AG04450 (cell line): ENCODE measurements around the gene AUTS2. TPM values are rescaled to one million over a fixed set of nuclear protein-coding genes. Genes with fewer than 3 reads are reported as not detected.

Source experiments
- CTCF ChIA-PET: fragments of 300-600, 350-600 bp; formaldehyde crosslinking; extraction: SDS; loops from one replicate; lab custom pipeline; 2022; ENCODE audit warnings: antibody characterized with exemption, inconsistent platforms; lab: Charles Lee
- POLR2A ChIA-PET: fragments of 350-600 bp; formaldehyde crosslinking; extraction: SDS; loops from one replicate; lab custom pipeline; 2021; ENCODE audit warnings: antibody characterized with exemption, inconsistent platforms; lab: Yijun Ruan, JAX
- DNase-seq: peaks from one replicate; pipeline ENCODE4 v3.0.0-alpha.2; 2011; ENCODE audit warnings: low read depth, low spot score
- H3K27ac ChIP-seq: one replicate; pipeline ENCODE4 v1.5.1; 2012; ENCODE audit warnings: low read depth, low read length, control low read depth
- H3K27me3 ChIP-seq: one replicate; pipeline ENCODE4 v1.6.0; 2012; ENCODE audit warnings: low read length; ENCODE audit not compliant: control insufficient read depth, insufficient read depth
- H3K4me3 ChIP-seq: 2 replicates; pipeline ENCODE4 v1.5.1; 2011; ENCODE audit warnings: mild to moderate bottlenecking, low read depth, low read length, control low read depth
- H3K9me3 ChIP-seq: 2 replicates; pipeline ENCODE4 v1.5.1; 2012; ENCODE audit warnings: low read length; ENCODE audit not compliant: control insufficient read depth, insufficient read depth
- polyA plus RNA-seq: library from polyadenylated mRNA; depleted of rRNA; stranded (reverse); fragments of >200 nt; gene quantifications from 2 replicates; pipeline ENCODE4 v1.2.3, GENCODE V29; 2011
- TF ChIP-seq, protein P1 (sequence below): IDR thresholded peaks from 2 replicates; pipeline ENCODE4 v1.5.1; 2011; ENCODE audit warnings: low read depth, low read length, control low read depth, inconsistent platforms

Gene AUTS2
- polyA plus RNA-seq, 1 experiment, result 1.5 TPM

GRCh38 chr7:69799048-69799697 is 200.9 kb downstream of the AUTS2 start:
- no peaks in the 10 kb centered on the region for H3K27me3 ChIP-seq
- DNase-seq, result no peak
- ChIA-PET CTCF (no interaction called here), POLR2A (no interaction called here)
- TF ChIP-seq, protein P1, sequence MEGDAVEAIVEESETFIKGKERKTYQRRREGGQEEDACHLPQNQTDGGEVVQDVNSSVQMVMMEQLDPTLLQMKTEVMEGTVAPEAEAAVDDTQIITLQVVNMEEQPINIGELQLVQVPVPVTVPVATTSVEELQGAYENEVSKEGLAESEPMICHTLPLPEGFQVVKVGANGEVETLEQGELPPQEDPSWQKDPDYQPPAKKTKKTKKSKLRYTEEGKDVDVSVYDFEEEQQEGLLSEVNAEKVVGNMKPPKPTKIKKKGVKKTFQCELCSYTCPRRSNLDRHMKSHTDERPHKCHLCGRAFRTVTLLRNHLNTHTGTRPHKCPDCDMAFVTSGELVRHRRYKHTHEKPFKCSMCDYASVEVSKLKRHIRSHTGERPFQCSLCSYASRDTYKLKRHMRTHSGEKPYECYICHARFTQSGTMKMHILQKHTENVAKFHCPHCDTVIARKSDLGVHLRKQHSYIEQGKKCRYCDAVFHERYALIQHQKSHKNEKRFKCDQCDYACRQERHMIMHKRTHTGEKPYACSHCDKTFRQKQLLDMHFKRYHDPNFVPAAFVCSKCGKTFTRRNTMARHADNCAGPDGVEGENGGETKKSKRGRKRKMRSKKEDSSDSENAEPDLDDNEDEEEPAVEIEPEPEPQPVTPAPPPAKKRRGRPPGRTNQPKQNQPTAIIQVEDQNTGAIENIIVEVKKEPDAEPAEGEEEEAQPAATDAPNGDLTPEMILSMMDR, result no peak
- no peaks in the 10 kb centered on the region for H3K9me3 ChIP-seq
- no peak overlapping the region for H3K4me3 ChIP-seq
- H3K27ac ChIP-seq, result no peak overlapping the region

DNA sequence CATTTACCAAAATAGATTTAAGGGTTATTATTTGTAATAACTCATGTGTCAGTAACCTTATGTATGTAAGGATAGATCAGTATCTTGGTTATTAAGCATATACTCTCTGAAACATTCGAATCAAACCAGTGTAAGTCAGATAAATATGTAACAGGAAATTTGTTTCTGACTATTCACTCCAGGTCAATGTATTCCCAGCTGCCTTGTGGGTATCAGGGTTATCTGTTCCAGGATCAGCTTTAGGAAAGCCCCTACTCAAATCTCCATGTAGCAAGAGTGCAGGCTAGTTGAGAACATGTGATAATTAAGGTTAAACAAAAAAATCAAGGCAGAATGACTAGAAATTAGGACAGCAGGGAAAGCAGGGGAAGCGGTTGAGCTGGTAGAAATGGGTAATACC is 201.7 kb downstream of the AUTS2 start:
- Histone ChIP-seq H3K4me3 (no peak overlapping the region), H3K9me3 (no peaks in the 10 kb centered on the region), H3K27ac (no peak overlapping the region), H3K27me3 (no peaks in the 10 kb centered on the region)
- ChIA-PET POLR2A (no interaction called here), CTCF (no interaction called here)
- TF ChIP-seq, protein P1, result no peak
- no peak for DNase-seq

- no peak overlapping the region for H3K27ac ChIP-seq
- TF ChIP-seq, protein P1, result no peak
These were observed 202.2 kb downstream of the AUTS2 start for GRCh38 chr7:69800495-69800894.

GRCh38 chr7:69801729-69802682 is 203.7 kb downstream of the AUTS2 start:
- no peaks in the 10 kb centered on the region for H3K27me3 ChIP-seq
- CTCF ChIA-PET, result no interaction called here
- no peaks in the 10 kb centered on the region for H3K9me3 ChIP-seq
- no peak for DNase-seq
- POLR2A ChIA-PET, result no interaction called here
- TF ChIP-seq, protein P1, result no peak
- no peak overlapping the region for H3K4me3 ChIP-seq
- H3K27ac ChIP-seq, result no peak overlapping the region

More at GRCh38 chr7:69800495-69800894, 202.2 kb downstream of the AUTS2 start:
- POLR2A ChIA-PET, result no interaction called here
- H3K9me3 ChIP-seq, result no peaks in the 10 kb centered on the region
- no peak for DNase-seq
- CTCF ChIA-PET, result no interaction called here
- no peaks in the 10 kb centered on the region for H3K27me3 ChIP-seq
- H3K4me3 ChIP-seq, result no peak overlapping the region
